HFFc6 (cell line): ENCODE data around the gene DMBX1. TPM values are rescaled to one million over a fixed set of nuclear protein-coding genes. Genes with fewer than 3 reads are reported as not detected.

Source experiments
- DNase-seq: peaks from one replicate; pipeline ENCODE4 v3.0.0-alpha.2; 2018
- H3K27ac Mint-ChIP-seq: 2 replicates; pipeline ENCODE4 v1.8.0; 2020; ENCODE audit warnings: mild to moderate bottlenecking, mixed read lengths
- H3K27me3 Mint-ChIP-seq: 2 replicates; pipeline ENCODE4 v1.8.0; 2021; ENCODE audit warnings: mild to moderate bottlenecking, moderate library complexity, mixed read lengths; ENCODE audit not compliant: insufficient read depth
- H3K36me3 Mint-ChIP-seq: 2 replicates; pipeline ENCODE4 v1.8.0; 2021; ENCODE audit warnings: low read depth, mixed read lengths
- H3K4me1 Mint-ChIP-seq: 2 replicates; pipeline ENCODE4 v1.8.0; 2020; ENCODE audit warnings: low read depth, mixed read lengths
- H3K4me3 Mint-ChIP-seq: 2 replicates; pipeline ENCODE4 v1.8.0; 2020; ENCODE audit warnings: mild to moderate bottlenecking, moderate library complexity, mixed read lengths
- H3K9me3 Mint-ChIP-seq: 2 replicates; pipeline ENCODE4 v1.8.0; 2020; ENCODE audit warnings: mild to moderate bottlenecking, mixed read lengths
- total RNA-seq, 6 experiments: library from RNA; stranded (reverse); fragmentation: NEBNext Ultra II Directional; extraction: Animal tissue kit (Norgen Biotek cat#: 25700); gene quantifications; 2 replicates in 1 of 6; 3 replicates in 5 of 6; pipeline ENCODE4 v1.2.3, GENCODE V29; 2021
- TF ChIP-seq, protein P1 (sequence below): fragments of 200-600 bp; sonication (generic); IDR thresholded peaks from 2 replicates; pipeline ENCODE4 v1.5.0; 2021; ENCODE audit warnings: antibody characterized with exemption, mild to moderate bottlenecking

The DMBX1 gene
- total RNA-seq, 6 experiments from 2014 or later: not detected

GRCh38 chr1:46451948-46452930, 37.4 kb upstream of the DMBX1 start:
- Mint-ChIP-seq H3K4me3 (no peak overlapping the region), H3K9me3 (no peaks in the 10 kb centered on the region), H3K36me3 (no peaks in the 10 kb centered on the region), H3K27ac (no peak overlapping the region), H3K4me1 (no peaks in the 10 kb centered on the region), H3K27me3 (peaks cover 68% of the 10 kb centered on the region)
- TF ChIP-seq, protein P1, sequence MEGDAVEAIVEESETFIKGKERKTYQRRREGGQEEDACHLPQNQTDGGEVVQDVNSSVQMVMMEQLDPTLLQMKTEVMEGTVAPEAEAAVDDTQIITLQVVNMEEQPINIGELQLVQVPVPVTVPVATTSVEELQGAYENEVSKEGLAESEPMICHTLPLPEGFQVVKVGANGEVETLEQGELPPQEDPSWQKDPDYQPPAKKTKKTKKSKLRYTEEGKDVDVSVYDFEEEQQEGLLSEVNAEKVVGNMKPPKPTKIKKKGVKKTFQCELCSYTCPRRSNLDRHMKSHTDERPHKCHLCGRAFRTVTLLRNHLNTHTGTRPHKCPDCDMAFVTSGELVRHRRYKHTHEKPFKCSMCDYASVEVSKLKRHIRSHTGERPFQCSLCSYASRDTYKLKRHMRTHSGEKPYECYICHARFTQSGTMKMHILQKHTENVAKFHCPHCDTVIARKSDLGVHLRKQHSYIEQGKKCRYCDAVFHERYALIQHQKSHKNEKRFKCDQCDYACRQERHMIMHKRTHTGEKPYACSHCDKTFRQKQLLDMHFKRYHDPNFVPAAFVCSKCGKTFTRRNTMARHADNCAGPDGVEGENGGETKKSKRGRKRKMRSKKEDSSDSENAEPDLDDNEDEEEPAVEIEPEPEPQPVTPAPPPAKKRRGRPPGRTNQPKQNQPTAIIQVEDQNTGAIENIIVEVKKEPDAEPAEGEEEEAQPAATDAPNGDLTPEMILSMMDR: no peak
- DNase-seq: no peak

GRCh38 chr1:46452931-46453325, 36.7 kb upstream of the DMBX1 start:
- no peaks in the 10 kb centered on the region for H3K36me3 Mint-ChIP-seq
- H3K27me3 Mint-ChIP-seq: peaks cover 68% of the 10 kb centered on the region
- DNase-seq: no peak
- no peak overlapping the region for H3K27ac Mint-ChIP-seq
- TF ChIP-seq, protein P1: no peak
- H3K9me3 Mint-ChIP-seq: no peaks in the 10 kb centered on the region
- no peak overlapping the region for H3K4me3 Mint-ChIP-seq
- no peaks in the 10 kb centered on the region for H3K4me1 Mint-ChIP-seq

GRCh38 chr1:46453449-46453848, 36.2 kb upstream of the DMBX1 start:
- Mint-ChIP-seq H3K27me3 (peaks cover 68% of the 10 kb centered on the region), H3K9me3 (no peaks in the 10 kb centered on the region), H3K4me3 (no peak overlapping the region), H3K4me1 (no peaks in the 10 kb centered on the region), H3K36me3 (no peaks in the 10 kb centered on the region), H3K27ac (no peak overlapping the region)
- TF ChIP-seq, protein P1: no peak
- DNase-seq: no peak

DNA sequence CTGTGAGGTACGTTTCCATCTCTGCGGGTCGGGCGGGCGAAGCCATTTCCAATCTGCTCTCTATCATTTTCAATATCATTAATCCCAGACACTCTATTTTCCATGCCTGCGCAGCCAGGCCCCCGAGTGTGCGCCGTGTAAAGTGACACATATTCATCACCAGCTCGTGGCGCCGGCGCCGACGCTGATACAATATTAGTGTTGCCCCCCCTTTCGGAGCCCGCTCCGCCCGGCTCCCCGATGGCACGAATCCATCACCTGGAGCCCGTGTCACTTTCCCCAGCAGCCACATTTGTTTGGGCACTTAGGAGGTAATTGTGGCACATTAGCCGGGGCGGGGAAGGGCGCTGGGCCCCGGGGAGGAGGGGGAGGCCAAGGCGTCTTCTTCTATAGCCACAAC, 33.7 kb upstream of the DMBX1 start:
- DNase-seq: no peak
- no peaks in the 10 kb centered on the region for H3K36me3 Mint-ChIP-seq
- no peak overlapping the region for H3K27ac Mint-ChIP-seq
- H3K4me3 Mint-ChIP-seq: no peak overlapping the region
- H3K4me1 Mint-ChIP-seq: no peaks in the 10 kb centered on the region
- TF ChIP-seq, protein P1: no peak
- no peaks in the 10 kb centered on the region for H3K9me3 Mint-ChIP-seq
- peaks cover 68% of the 10 kb centered on the region for H3K27me3 Mint-ChIP-seq

GRCh38 chr1:46456411-46456963, 33.1 kb upstream of the DMBX1 start:
- H3K36me3 Mint-ChIP-seq: no peaks in the 10 kb centered on the region
- H3K4me1 Mint-ChIP-seq: no peaks in the 10 kb centered on the region
- H3K27ac Mint-ChIP-seq: no peak overlapping the region
- H3K4me3 Mint-ChIP-seq: no peak overlapping the region
- TF ChIP-seq, protein P1: no peak
- no peak for DNase-seq
- H3K9me3 Mint-ChIP-seq: no peaks in the 10 kb centered on the region
- H3K27me3 Mint-ChIP-seq: peaks cover 66% of the 10 kb centered on the region
